ENCODE data around the gene CPEB3.

CPEB3 gene

DNA sequence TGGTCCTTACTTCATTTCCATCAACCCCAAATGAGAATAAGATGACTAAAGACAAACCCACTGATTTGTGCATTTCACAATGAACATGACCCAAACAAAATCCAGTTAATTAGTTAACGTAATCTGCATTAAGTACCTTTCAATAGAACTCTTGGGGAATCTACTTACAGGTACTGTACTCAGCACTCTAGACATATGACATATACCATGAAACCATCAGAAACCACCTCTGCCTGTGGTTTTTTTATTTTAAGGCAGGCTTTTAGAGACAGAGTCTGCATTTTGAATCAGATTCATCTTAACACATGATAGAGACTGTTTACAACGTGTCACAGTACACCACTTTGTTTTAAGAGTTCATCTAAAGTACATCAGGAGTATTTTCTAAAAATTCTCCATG lies 198.9 kb downstream of the CPEB3 start:
- DNase-seq (ENCODE audit: low read depth in 2 of 2), result no peak
- TF ChIP-seq, protein P1, sequence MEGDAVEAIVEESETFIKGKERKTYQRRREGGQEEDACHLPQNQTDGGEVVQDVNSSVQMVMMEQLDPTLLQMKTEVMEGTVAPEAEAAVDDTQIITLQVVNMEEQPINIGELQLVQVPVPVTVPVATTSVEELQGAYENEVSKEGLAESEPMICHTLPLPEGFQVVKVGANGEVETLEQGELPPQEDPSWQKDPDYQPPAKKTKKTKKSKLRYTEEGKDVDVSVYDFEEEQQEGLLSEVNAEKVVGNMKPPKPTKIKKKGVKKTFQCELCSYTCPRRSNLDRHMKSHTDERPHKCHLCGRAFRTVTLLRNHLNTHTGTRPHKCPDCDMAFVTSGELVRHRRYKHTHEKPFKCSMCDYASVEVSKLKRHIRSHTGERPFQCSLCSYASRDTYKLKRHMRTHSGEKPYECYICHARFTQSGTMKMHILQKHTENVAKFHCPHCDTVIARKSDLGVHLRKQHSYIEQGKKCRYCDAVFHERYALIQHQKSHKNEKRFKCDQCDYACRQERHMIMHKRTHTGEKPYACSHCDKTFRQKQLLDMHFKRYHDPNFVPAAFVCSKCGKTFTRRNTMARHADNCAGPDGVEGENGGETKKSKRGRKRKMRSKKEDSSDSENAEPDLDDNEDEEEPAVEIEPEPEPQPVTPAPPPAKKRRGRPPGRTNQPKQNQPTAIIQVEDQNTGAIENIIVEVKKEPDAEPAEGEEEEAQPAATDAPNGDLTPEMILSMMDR (IDR thresholded peaks at IDR 0.05; ENCODE audit: low read depth, low read length), result no peak
- H3K4me3 ChIP-seq (replicated peaks in 1 of 2; ENCODE audit: low read depth in 2 of 2, low read length in 2 of 2), result no peak overlapping the region

DNA sequence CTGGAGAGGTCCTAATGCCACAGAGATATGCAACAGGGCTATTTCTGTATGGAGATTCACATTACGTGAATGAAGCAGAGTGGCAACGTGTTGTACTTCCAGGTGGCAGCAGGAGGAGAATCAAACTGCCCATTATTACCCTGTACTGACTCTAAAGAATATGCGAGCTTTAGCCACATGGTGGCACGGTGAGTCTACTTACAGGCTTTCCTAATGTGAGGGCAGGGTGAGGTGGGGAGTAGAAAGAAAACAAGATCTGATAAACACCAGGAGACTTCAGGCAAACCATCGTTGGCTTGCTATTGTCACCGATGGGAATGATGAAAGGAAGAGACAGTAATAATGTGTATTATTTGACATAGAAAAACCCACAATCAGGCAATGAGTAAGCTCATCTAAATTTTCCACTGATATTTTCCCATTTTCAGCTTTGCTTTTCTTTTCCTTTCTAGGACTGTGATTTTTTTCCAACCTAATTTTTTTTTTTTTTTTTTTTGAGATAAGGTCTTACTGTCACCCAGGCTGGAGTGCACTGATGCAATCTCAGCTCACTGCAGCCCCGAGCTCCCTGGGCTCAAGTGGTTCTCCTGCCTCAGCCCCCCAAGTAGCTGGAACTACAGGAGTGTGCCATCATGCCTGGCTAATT lies 203.0 kb downstream of the CPEB3 start:
- H3K4me3 ChIP-seq (replicated peaks in 1 of 2; ENCODE audit: low read depth in 2 of 2, low read length in 2 of 2), result no peak overlapping the region
- DNase-seq (ENCODE audit: low read depth in 2 of 2), result peak; percentile 85 to 87
- TF ChIP-seq, protein P1 (IDR thresholded peaks at IDR 0.05; ENCODE audit: low read depth, low read length), result peak; percentile 74

DNA sequence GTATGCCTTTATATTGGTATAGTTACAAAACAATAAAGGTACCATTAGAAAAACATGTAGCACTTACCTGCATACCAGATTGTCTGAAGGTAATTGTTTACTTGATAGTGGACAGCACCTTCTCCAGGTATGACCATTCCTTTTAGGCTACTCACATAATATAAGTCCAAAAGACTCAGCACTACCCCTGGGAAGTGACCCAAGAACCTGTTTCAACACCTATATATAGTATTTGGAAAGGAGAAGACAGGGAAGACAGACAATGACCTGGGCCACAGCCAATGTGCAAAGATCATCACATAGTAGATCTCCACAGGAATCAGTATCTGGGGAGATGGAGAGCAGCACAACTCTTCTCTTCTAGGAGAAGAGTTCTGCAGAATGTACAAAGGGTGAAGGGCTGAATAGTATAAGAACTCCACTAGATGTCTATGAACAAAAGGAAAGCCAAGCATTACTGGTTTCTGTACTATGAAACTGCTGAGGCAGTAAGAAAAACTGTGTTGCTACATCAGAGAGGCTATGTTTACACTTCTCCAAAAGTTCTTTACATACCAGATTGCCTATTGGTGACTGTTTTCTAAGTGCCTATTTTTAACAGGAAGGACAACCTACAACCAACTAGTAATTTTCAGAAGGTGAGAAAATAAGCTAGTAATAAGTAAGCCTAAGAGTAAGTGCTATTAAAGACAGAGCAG lies 208.1 kb downstream of the CPEB3 start:
- DNase-seq (ENCODE audit: low read depth in 2 of 2), result no peak
- no peak overlapping the region for H3K4me3 ChIP-seq (replicated peaks in 1 of 2; ENCODE audit: low read depth in 2 of 2, low read length in 2 of 2)
- TF ChIP-seq, protein P1 (IDR thresholded peaks at IDR 0.05; ENCODE audit: low read depth, low read length), result no peak

DNA sequence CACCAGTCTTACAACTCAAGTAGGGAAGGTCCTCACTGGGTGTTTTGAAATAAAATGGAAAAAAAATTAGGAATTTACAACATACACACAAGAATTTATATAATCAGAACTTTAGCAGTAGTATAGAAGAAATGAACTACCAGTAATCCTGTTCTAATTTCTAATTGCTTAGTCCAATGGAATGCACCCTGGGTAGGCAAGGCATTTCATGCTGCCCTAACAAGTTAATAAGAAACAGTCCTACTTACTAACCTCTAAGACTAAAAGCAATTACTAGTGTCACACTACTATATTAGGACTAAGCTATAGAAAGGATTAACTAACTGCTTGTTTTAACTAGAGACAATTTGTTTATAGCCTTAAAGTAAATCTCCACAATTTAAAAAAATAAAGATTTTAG lies 209.2 kb downstream of the CPEB3 start:
- no peak for DNase-seq (ENCODE audit: low read depth in 2 of 2)
- TF ChIP-seq, protein P1 (IDR thresholded peaks at IDR 0.05; ENCODE audit: low read depth, low read length), result no peak
- H3K4me3 ChIP-seq (replicated peaks in 1 of 2; ENCODE audit: low read depth in 2 of 2, low read length in 2 of 2), result no peak overlapping the region

DNA sequence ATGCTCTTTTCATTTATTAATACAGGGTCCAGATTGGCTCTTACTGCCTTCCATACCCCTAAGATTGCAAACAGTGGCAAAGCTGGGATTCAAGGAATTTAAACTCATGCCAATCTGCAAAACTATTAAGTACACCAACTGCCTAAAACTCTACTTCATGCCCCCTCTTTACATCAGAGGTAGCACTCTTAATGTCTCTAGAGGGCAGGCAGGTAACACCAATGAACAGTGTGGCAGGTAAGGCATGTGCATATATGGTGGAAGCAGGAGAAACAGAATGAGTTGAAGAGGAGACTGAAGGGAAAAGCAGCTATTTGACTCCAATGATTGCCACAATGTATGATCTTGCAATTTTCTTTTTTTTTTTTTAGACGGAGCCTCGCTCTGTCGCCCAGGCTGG lies 210.6 kb downstream of the CPEB3 start:
- no peak for DNase-seq (ENCODE audit: low read depth in 2 of 2)
- TF ChIP-seq, protein P1 (IDR thresholded peaks at IDR 0.05; ENCODE audit: low read depth, low read length), result no peak
- H3K4me3 ChIP-seq (replicated peaks in 1 of 2; ENCODE audit: low read depth in 2 of 2, low read length in 2 of 2), result no peak overlapping the region

DNA sequence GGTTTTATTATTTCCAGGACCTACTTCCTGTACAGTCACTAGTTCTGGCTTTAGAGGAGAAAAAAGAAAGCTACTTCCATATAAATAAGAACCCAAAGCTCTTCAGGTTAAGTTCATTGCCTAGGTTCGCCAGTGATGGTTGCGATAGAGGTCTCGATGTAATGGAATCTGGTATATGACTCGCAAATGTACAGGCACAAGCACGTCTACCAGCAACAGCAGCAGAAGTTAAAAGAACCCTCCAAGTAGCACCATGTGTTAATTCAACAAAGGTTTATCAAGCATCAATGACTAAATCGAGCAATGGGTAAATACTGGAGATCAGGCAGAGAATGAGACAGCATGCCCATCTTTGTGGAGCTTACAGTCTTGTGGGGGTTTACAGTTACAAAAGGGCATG lies 211.9 kb downstream of the CPEB3 start:
- DNase-seq (ENCODE audit: low read depth in 2 of 2), result no peak
- TF ChIP-seq, protein P1 (IDR thresholded peaks at IDR 0.05; ENCODE audit: low read depth, low read length), result no peak
- no peak overlapping the region for H3K4me3 ChIP-seq (replicated peaks in 1 of 2; ENCODE audit: low read depth in 2 of 2, low read length in 2 of 2)
